IgD-negative memory B cell (primary cell): ENCODE measurements around the gene METTL3. TPM values are rescaled to one million over a fixed set of nuclear protein-coding genes. Genes with fewer than 3 reads are reported as not detected.
A peak's percentile ranks its signal among the peaks of the same experiment; 100 is the strongest.

Source experiments
- H3K27ac Mint-ChIP-seq, 3 donors: one replicate each; pipeline ENCODE4 v1.8.0; 2020 to 2022; ENCODE audit warnings: mild to moderate bottlenecking in 3 of 3, mixed read lengths in 3 of 3, moderate library complexity in 1 of 3
- H3K27me3 Mint-ChIP-seq: one replicate; pipeline ENCODE4 v1.8.0; 2021; ENCODE audit warnings: mixed read lengths
- H3K36me3 Mint-ChIP-seq: one replicate; pipeline ENCODE4 v1.8.0; 2020; ENCODE audit warnings: mild to moderate bottlenecking, mixed read lengths
- H3K4me1 Mint-ChIP-seq, 3 donors: one replicate each; pipeline ENCODE4 v1.8.0; 2020 to 2022; ENCODE audit warnings: mixed read lengths in 3 of 3, mild to moderate bottlenecking in 1 of 3
- H3K4me3 Mint-ChIP-seq, 4 donors: one replicate each; pipeline ENCODE4 v1.8.0; 2020 to 2022; ENCODE audit warnings: mild to moderate bottlenecking in 4 of 4, mixed read lengths in 4 of 4, moderate library complexity in 3 of 4
- H3K9me3 Mint-ChIP-seq, 3 donors: one replicate each; pipeline ENCODE4 v1.8.0; 2020 to 2021; ENCODE audit warnings: mixed read lengths in 3 of 3, mild to moderate bottlenecking in 1 of 3
- polyA plus RNA-seq: library from polyadenylated mRNA; unstranded; fragments of 300-500 nt; fragmentation: Illumina TruSeq; gene quantifications from one replicate; pipeline ENCODE4 v1.2.3, GENCODE V29; 2021

Gene METTL3
- polyA plus RNA-seq, 1 donor from 2014 or later: 20.6 TPM

DNA sequence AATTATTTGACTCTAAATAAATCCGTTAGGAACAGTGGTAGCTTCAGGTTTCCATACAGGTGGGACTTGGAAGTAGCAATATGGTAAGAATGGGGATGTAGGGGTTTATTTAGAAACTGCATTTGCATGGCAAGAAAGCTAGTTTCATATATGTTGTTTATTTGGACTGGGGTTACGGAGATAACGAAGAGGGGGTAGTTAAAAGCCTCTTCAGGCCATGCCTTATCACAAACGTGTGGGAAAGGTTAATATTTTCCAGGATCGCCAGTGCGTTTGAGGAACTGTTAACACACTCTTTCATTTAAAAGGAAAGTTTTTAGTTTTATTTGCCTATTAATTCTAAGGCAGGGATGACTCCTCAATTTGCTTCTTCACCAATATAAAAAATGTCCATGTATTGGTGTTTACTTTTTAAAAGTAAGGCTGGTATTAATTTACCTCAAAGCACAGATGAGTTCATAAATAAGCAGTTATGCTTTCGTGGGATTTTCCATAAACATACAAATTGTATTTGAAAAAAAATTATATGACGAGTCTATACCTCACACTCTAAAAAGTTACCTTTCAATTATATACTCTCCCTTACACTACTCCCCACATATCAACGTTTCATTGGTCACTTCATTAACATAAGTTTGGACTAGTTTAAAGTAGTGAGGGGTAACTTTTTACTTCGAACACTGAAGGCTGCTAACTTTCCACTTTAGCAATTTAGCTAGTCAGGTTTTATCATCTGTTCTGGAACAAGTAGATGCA, 35.2 kb downstream of the METTL3 start:
- no peaks in the 10 kb centered on the region for H3K9me3 Mint-ChIP-seq
- no peaks in the 10 kb centered on the region for H3K27me3 Mint-ChIP-seq
- H3K4me3 Mint-ChIP-seq: peak overlapping the region; percentile 93 to 100 (median 99)
- peaks cover 16 to 32% (median 20%) of the 10 kb centered on the region in 3 donors for H3K4me1 Mint-ChIP-seq
- peak overlapping the region; percentile 84 to 99 (median 99) for H3K27ac Mint-ChIP-seq
- no peaks in the 10 kb centered on the region for H3K36me3 Mint-ChIP-seq

DNA sequence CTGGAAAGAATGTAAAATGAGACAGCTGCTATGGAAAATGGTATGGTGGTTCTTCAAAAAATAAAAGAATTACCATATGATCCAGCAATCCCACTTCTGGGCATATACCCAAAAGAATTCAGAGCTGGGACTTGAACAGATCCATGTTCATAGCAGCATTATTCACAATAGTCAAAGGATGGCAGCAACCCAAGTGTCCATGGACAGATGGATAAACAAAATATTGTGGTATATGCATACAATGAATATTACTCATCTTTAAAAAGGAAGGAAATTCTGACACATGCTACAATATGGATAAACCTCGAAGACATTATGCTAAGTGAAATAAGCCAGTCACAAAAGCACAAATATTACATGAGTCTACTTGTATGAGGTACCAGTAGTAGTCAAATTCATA, 43.5 kb downstream of the METTL3 start:
- Mint-ChIP-seq H3K4me1 (peaks cover 0 to 2% (median 2%) of the 10 kb centered on the region in 3 donors), H3K4me3 (no peak overlapping the region), H3K27me3 (no peaks in the 10 kb centered on the region), H3K27ac (no peak overlapping the region), H3K36me3 (peaks cover 2% of the 10 kb centered on the region), H3K9me3 (no peaks in the 10 kb centered on the region)

DNA sequence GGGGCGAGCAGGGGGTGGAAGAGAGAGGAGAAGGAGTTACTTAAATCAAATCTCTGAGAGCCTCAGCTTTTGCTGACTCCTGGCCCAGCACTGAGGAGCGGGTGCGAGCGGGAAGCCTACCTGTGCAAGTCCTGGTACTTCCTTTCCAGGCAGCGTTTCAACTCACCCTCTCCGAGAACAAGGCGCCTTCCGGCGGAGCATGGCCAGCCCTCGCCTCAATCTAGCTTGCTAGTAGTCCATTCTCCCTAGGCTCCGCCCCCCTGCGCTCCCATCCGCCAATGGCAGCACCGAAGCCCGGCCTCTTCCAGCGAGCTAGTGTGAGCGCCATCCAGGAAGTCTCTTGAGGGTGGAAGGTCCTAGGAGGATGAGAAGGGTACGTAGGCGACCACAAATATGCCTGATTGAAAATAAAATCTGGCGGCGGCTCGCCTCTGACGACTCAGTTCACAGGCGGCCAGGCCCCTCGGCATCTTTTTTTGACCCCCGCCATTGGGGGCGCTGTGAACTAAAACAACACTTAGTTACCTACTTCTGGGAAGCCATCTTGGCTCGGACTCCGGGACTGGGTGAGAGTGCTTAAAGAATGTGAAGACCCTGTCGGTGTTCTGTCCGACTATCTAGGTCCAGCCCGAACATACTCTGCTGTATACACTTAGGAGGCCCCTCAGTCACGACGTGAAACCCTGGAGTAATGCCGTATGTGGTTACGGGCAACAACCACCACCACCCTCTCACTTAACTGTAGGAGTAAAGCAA, 55.0 kb downstream of the METTL3 start, which contains the start of gene CHD8:
Gene CHD8, minus strand, starts transcription at position 212 of the 756 bp plus-strand sequence. CDS start 24,480 bp downstream, outside the sequence.
- peak within 1 kb of the TSS; percentile 88 to 100 (median 97) for H3K27ac Mint-ChIP-seq
- H3K4me1 Mint-ChIP-seq: peaks cover 16 to 34% (median 26%) of the 10 kb centered on the region in 3 donors
- H3K36me3 Mint-ChIP-seq: peaks cover 4% of the 10 kb centered on the region
- no peaks in the 10 kb centered on the region for H3K9me3 Mint-ChIP-seq
- no peaks in the 10 kb centered on the region for H3K27me3 Mint-ChIP-seq
- peak within 1 kb of the TSS; percentile 88 to 100 (median 94) for H3K4me3 Mint-ChIP-seq

DNA sequence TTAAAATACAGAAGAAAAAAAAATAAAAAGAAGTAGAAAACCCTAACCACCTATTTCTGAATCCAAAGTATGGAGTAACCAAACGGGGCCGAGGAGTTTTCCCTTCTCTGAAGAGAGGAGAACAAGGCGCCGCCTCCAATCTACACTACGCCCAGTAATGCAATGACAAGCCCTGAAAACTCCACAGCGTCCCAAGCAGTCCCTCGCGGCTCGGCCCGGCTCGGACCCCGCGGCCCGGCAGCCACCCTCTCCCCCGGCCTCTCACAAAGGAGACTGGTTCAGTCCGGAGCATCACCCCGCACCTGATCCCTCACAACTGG, 55.6 kb downstream of the METTL3 start:
- Mint-ChIP-seq H3K27me3 (no peaks in the 10 kb centered on the region), H3K36me3 (peaks cover 4% of the 10 kb centered on the region), H3K27ac (peak overlapping the region; percentile 88 to 100 (median 97)), H3K4me3 (peak overlapping the region; percentile 88 to 100 (median 94)), H3K4me1 (peaks cover 18 to 36% (median 27%) of the 10 kb centered on the region in 3 donors), H3K9me3 (no peaks in the 10 kb centered on the region)

DNA sequence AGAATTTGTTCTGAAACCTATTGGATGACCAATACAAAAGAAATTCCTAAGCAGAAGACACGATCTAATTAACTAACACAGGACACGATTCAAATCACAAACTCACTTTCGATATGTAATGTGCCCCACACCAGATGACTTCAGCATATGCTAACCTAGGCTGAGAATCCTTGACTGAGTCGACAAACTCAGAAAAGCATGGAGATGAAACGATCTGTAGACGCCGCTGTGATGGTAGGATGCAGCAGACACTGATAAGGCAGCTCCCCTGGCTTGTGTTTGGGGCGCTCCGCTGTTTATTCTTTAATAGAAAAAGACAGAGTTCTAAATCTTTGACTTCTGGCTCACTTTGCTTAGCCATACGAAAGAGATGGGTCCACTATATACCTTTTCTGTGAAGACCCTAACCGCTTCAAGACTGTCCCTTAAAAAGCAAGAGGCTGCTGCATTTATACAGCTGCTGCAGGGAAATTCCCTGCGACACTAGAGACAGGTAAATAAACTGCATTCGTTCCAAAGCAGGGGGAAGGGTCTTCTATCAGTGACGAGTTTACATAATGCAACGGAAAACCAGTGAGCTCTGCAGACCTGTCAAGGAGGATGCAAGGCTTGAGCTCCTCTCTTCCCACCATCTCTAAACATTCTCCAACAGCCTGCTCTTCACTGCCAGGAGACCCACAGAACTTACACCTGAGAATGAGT, 56.1 kb downstream of the METTL3 start:
- Mint-ChIP-seq H3K4me1 (peaks cover 23 to 41% (median 32%) of the 10 kb centered on the region in 3 donors), H3K4me3 (peak overlapping the region; percentile 88 to 100 (median 94)), H3K9me3 (no peaks in the 10 kb centered on the region), H3K27me3 (no peaks in the 10 kb centered on the region), H3K27ac (peak overlapping the region; percentile 88 to 100 (median 97)), H3K36me3 (peaks cover 4% of the 10 kb centered on the region)

DNA sequence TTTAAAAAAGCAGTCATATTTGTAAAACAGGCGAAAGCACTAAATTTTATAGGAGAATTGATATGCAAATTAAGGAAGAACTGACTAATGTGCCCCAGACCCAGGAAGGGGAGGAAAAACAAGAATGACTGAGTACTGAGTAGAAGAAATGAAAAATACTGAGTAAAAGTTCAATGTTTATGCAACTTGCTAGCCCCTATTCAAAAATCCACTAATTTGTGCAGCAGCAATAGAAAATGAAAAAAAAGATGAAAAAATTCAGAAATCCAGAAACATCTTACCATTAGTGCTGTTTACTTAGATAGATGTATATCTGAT, 61.3 kb downstream of the METTL3 start:
- H3K36me3 Mint-ChIP-seq: peaks cover 4% of the 10 kb centered on the region
- peak overlapping the region in 2 of 3 donors; percentile 9 to 13 for H3K27ac Mint-ChIP-seq
- H3K9me3 Mint-ChIP-seq: no peaks in the 10 kb centered on the region
- H3K4me1 Mint-ChIP-seq: peaks cover 34 to 43% (median 42%) of the 10 kb centered on the region in 3 donors
- peak overlapping the region in 1 of 4 donors; percentile 23 for H3K4me3 Mint-ChIP-seq
- no peaks in the 10 kb centered on the region for H3K27me3 Mint-ChIP-seq

Other genes starting within 250 kb of the METTL3 start
- gene HNRNPC, start 241.9 kb downstream of the METTL3 start, polyA plus RNA-seq: 741 TPM
- gene RPGRIP1, start 231.3 kb downstream of the METTL3 start, polyA plus RNA-seq: 0.14 TPM
- gene SUPT16H, start 127.3 kb downstream of the METTL3 start, polyA plus RNA-seq: 66.7 TPM
- 44.4 TPM for gene CHD8, start 55.2 kb downstream of the METTL3 start, polyA plus RNA-seq
- gene RAB2B, start 34.4 kb downstream of the METTL3 start, polyA plus RNA-seq: 8.2 TPM
- 91.0 TPM for gene TOX4, start 34.1 kb downstream of the METTL3 start, polyA plus RNA-seq
- 0.34 TPM for gene SALL2, start 15.0 kb upstream of the METTL3 start, polyA plus RNA-seq
- not detected for gene OR10G3, start 68.7 kb upstream of the METTL3 start, polyA plus RNA-seq
- gene OR10G2, start 123.6 kb upstream of the METTL3 start, polyA plus RNA-seq: not detected
- not detected for gene OR4E2, start 142.5 kb upstream of the METTL3 start, polyA plus RNA-seq
- not detected for gene OR4E1, start 162.5 kb upstream of the METTL3 start, polyA plus RNA-seq